GM23248 (cell line): ENCODE measurements around the gene POLR2F. TPM values are rescaled to one million over a fixed set of nuclear protein-coding genes. Genes with fewer than 3 reads are reported as not detected.

ENCODE experiments used
- DNase-seq: peaks from one replicate; pipeline ENCODE4 v3.0.0-alpha.2; 2015
- H2AFZ ChIP-seq: fragments of 200-600 bp; sonication (generic); 2 replicates; pipeline ENCODE4 v1.6.1; 2016; ENCODE audit warnings: antibody characterized with exemption
- H3F3A ChIP-seq: fragments of 200-600 bp; sonication (generic); 2 replicates; pipeline ENCODE4 v1.6.1; 2016; ENCODE audit warnings: mild to moderate bottlenecking, antibody characterized with exemption, mixed run types; ENCODE audit not compliant: insufficient read depth
- H3K27ac ChIP-seq: fragments of 200-600 bp; sonication (generic); 2 replicates; pipeline ENCODE4 v1.5.1; 2016; ENCODE audit warnings: mild to moderate bottlenecking
- H3K27me3 ChIP-seq: fragments of 200-600 bp; sonication (generic); replicated peaks from 2 replicates; pipeline ENCODE4 v1.6.1; 2016; ENCODE audit warnings: mild to moderate bottlenecking; ENCODE audit not compliant: insufficient read depth
- H3K36me3 ChIP-seq: fragments of 200-600 bp; sonication (generic); 2 replicates; pipeline ENCODE4 v1.6.1; 2016; ENCODE audit warnings: low read depth, mild to moderate bottlenecking
- H3K4me1 ChIP-seq: fragments of 200-600 bp; sonication (generic); 2 replicates; pipeline ENCODE4 v1.6.1; 2016; ENCODE audit warnings: mild to moderate bottlenecking; ENCODE audit not compliant: insufficient read depth
- H3K4me2 ChIP-seq: fragments of 200-600 bp; sonication (generic); one replicate; pipeline ENCODE4 v1.6.1; 2016; ENCODE audit warnings: mild to moderate bottlenecking; ENCODE audit not compliant: unreplicated experiment
- H3K4me3 ChIP-seq: fragments of 200-600 bp; sonication (generic); 2 replicates; pipeline ENCODE4 v1.5.1; 2016; ENCODE audit warnings: mild to moderate bottlenecking
- H3K79me2 ChIP-seq: fragments of 200-600 bp; sonication (generic); 2 replicates; pipeline ENCODE4 v1.6.1; 2016; ENCODE audit warnings: mild to moderate bottlenecking; ENCODE audit not compliant: insufficient read depth
- H3K9ac ChIP-seq: fragments of 200-600 bp; sonication (generic); 2 replicates; pipeline ENCODE4 v1.6.1; 2016; ENCODE audit warnings: mild to moderate bottlenecking
- H3K9me2 ChIP-seq: fragments of 200-600 bp; sonication (generic); 2 replicates; pipeline ENCODE4 v1.6.1; 2016; ENCODE audit warnings: mixed run types, mild to moderate bottlenecking, moderate library complexity; ENCODE audit not compliant: insufficient read depth
- H3K9me3 ChIP-seq: fragments of 200-600 bp; sonication (generic); one replicate; pipeline ENCODE4 v1.6.1; 2017; ENCODE audit warnings: low read depth
- H4K20me1 ChIP-seq: fragments of 200-600 bp; sonication (generic); 2 replicates; pipeline ENCODE4 v1.6.0; 2016; ENCODE audit not compliant: insufficient read depth
- EZH2 ChIP-seq: fragments of 200-600 bp; sonication (generic); IDR thresholded peaks from 2 replicates; pipeline ENCODE4 v1.6.1; 2018; ENCODE audit warnings: antibody characterized with exemption, mild to moderate bottlenecking; ENCODE audit not compliant: insufficient read depth, poor library complexity, severe bottlenecking
- EZH2phosphoT487 ChIP-seq: fragments of 200-600 bp; sonication (generic); IDR thresholded peaks from 2 replicates; pipeline ENCODE4 v1.6.1; 2018; ENCODE audit warnings: antibody characterized with exemption, moderate library complexity, mild to moderate bottlenecking, low read depth; ENCODE audit not compliant: insufficient read depth
- WGBS, 2 experiments: methylation state at CpG; one replicate each; pipeline ENCODE4 v1.1.6; 2015 to 2017; ENCODE audit warnings: low lambda C conversion rate in 2 of 2, low coverage in 1 of 2; ENCODE audit errors: missing lambda C conversion rate in 2 of 2; 5-methylcytosine and 5-hydroxymethylcytosine counted together
- in situ Hi-C: fragments of 300-500 bp; cut with MboI; formaldehyde crosslinking; loops from 2 replicates; pipeline ENCODE4 v1.15.0; 2020
- polyA plus RNA-seq: library from polyadenylated mRNA; unstranded; fragments of >200 nt; fragmentation: Nextera tagmentation; extraction: Ambion mirVana; gene quantifications from 2 replicates; pipeline ENCODE4 v1.2.1, GENCODE V29; 2016
- total RNA-seq: library from RNA; depleted of rRNA; stranded (reverse); fragments of >200 nt; shearing (Covaris generic); gene quantifications from 2 replicates; pipeline ENCODE4 v1.2.3, GENCODE V29; 2014

The POLR2F gene
- total and polyA plus RNA-seq, 2 experiments from 2014 or later = 71.4 to 148 TPM

GRCh38 chr22:37911697-37912096 lies 41.8 kb upstream of the POLR2F start:
- Histone ChIP-seq H3F3A (0 out of 2 replicates have a peak, but pooled peaks cover 7% of the 10 kb centered on the region), H3K4me3 (no peak overlapping the region), H3K9me2 (no peaks in the 10 kb centered on the region), H3K9ac (no peak overlapping the region), H3K9me3 (no peaks in the 10 kb centered on the region), H3K4me2 (no peak overlapping the region), H2AFZ (no peak overlapping the region), H3K36me3 (peaks cover 18% of the 10 kb centered on the region), H3K79me2 (peaks cover 70% of the 10 kb centered on the region), H3K4me1 (peaks cover 23% of the 10 kb centered on the region), H3K27ac (no peak overlapping the region), H3K27me3 (no peaks in the 10 kb centered on the region), H4K20me1 (peaks cover 7% of the 10 kb centered on the region; the same call in 1 of the 2 replicates)
- WGBS, 2 experiments = 79 to 80% methylated on average over 8 of the region's 8 CpGs
- no peak for DNase-seq
- TF ChIP-seq EZH2 (no peak), EZH2phosphoT487 (no peak)
- in situ Hi-C loops = no loop called here

- Histone ChIP-seq H3K27me3 (no peaks in the 10 kb centered on the region), H3K36me3 (peaks cover 21% of the 10 kb centered on the region), H3K4me2 (no peak overlapping the region), H3K9me3 (no peaks in the 10 kb centered on the region), H3K9me2 (no peaks in the 10 kb centered on the region), H3F3A (0 out of 2 replicates have a peak, but pooled peaks cover 7% of the 10 kb centered on the region), H4K20me1 (peaks cover 7% of the 10 kb centered on the region; the same call in 1 of the 2 replicates), H3K27ac (no peak overlapping the region), H3K79me2 (peaks cover 65% of the 10 kb centered on the region), H3K4me1 (peaks cover 23% of the 10 kb centered on the region), H2AFZ (no peak overlapping the region), H3K9ac (no peak overlapping the region), H3K4me3 (no peak overlapping the region)
- DNase-seq = no peak
- WGBS, 2 experiments = 82 to 83% methylated on average over 8 of the region's 8 CpGs
- no peak for TF ChIP-seq EZH2phosphoT487
- no peak for TF ChIP-seq EZH2
- in situ Hi-C loops = no loop called here
Observed at GRCh38 chr22:37912171-37912570, 41.3 kb upstream of the POLR2F start.

- no peak overlapping the region for H3K9ac ChIP-seq
- in situ Hi-C loops = no loop called here
- 97 to 99% methylated on average over 7 of the region's 7 CpGs for WGBS, 2 experiments
- no peak for DNase-seq
- H3K4me2 ChIP-seq = no peak overlapping the region
- H3K9me2 ChIP-seq = no peaks in the 10 kb centered on the region
- H2AFZ ChIP-seq = no peak overlapping the region
- no peaks in the 10 kb centered on the region for H3K27me3 ChIP-seq
- H3K36me3 ChIP-seq = peaks cover 23% of the 10 kb centered on the region
- H3K9me3 ChIP-seq = no peaks in the 10 kb centered on the region
- peaks cover 14% of the 10 kb centered on the region for H3K4me1 ChIP-seq
- H3F3A ChIP-seq = no peaks in the 10 kb centered on the region
- H3K4me3 ChIP-seq = no peak overlapping the region
- 0 out of 2 replicates have a peak, but pooled peaks cover 4% of the 10 kb centered on the region for H4K20me1 ChIP-seq
- H3K27ac ChIP-seq = no peak overlapping the region
- H3K79me2 ChIP-seq = peaks cover 54% of the 10 kb centered on the region
- TF ChIP-seq EZH2phosphoT487 (no peak), EZH2 (no peak)
Observed at GRCh38 chr22:37913233-37913721, 40.2 kb upstream of the POLR2F start.

GRCh38 chr22:37916311-37916710 lies 37.2 kb upstream of the POLR2F start:
- H3K36me3 ChIP-seq = peaks cover 46% of the 10 kb centered on the region
- in situ Hi-C loops = no loop called here

More at GRCh38 chr22:37916311-37916710, 37.2 kb upstream of the POLR2F start:
- no peak overlapping the region for H3K27ac ChIP-seq
- H3K4me2 ChIP-seq = no peak overlapping the region
- no peak overlapping the region for H3K4me3 ChIP-seq
- H3F3A ChIP-seq = no peaks in the 10 kb centered on the region
- no peaks in the 10 kb centered on the region for H3K9me3 ChIP-seq
- DNase-seq = no peak
- H3K27me3 ChIP-seq = no peaks in the 10 kb centered on the region
- H3K4me1 ChIP-seq = no peaks in the 10 kb centered on the region
- H3K79me2 ChIP-seq = peaks cover 23% of the 10 kb centered on the region
- H3K9me2 ChIP-seq = no peaks in the 10 kb centered on the region
- no peak overlapping the region for H3K9ac ChIP-seq
- no peak overlapping the region for H2AFZ ChIP-seq
- no peak for TF ChIP-seq EZH2phosphoT487
- TF ChIP-seq EZH2 = no peak
- H4K20me1 ChIP-seq = no peaks in the 10 kb centered on the region
- WGBS, 2 experiments = 41% methylated on average over 5 of the region's 5 CpGs
